IPS-18a (cell line): ENCODE measurements around the gene PRR5.
"Not testable (repeated sequence)": the region's sequence is repeated elsewhere in the genome, so short reads cannot be mapped to it uniquely, and the experiment has no call there.

Experiments
- H3K27ac ChIP-seq: one replicate; pipeline ENCODE4 v1.5.1; 2013; ENCODE audit warnings: low read length
- H3K27me3 ChIP-seq: one replicate; pipeline ENCODE4 v1.6.1; 2013; ENCODE audit warnings: mild to moderate bottlenecking, low read length; ENCODE audit not compliant: control insufficient read depth, insufficient read depth
- H3K36me3 ChIP-seq: one replicate; pipeline ENCODE4 v1.6.1; 2013; ENCODE audit warnings: low read depth, low read length; ENCODE audit not compliant: control insufficient read depth
- H3K4me1 ChIP-seq: one replicate; pipeline ENCODE4 v1.6.1; 2013; ENCODE audit warnings: low read depth, low read length; ENCODE audit not compliant: control insufficient read depth
- H3K4me3 ChIP-seq: one replicate; pipeline ENCODE4 v1.5.1; 2013; ENCODE audit warnings: low read length
- H3K9ac ChIP-seq: one replicate; pipeline ENCODE4 v1.6.1; 2013; ENCODE audit warnings: mild to moderate bottlenecking, low read length, moderate library complexity
- H3K9me3 ChIP-seq: one replicate; pipeline ENCODE4 v1.6.1; 2013; ENCODE audit warnings: low read depth, low read length; ENCODE audit not compliant: control insufficient read depth

The PRR5 gene

GRCh38 chr22:44733426-44734106 is 31.6 kb downstream of the PRR5 start:
- Histone ChIP-seq H3K27me3 (no peaks in the 10 kb centered on the region), H3K36me3 (no peaks in the 10 kb centered on the region), H3K9me3 (no peaks in the 10 kb centered on the region), H3K4me3 (no peak overlapping the region), H3K27ac (no peak overlapping the region), H3K9ac (no peak overlapping the region), H3K4me1 (peaks cover 11% of the 10 kb centered on the region)

GRCh38 chr22:44734278-44734677 is 32.3 kb downstream of the PRR5 start:
- H3K27ac ChIP-seq = no peak overlapping the region
- H3K36me3 ChIP-seq = no peaks in the 10 kb centered on the region
- H3K4me1 ChIP-seq = peaks cover 11% of the 10 kb centered on the region
- H3K4me3 ChIP-seq = no peak overlapping the region
- no peaks in the 10 kb centered on the region for H3K27me3 ChIP-seq
- H3K9me3 ChIP-seq = no peaks in the 10 kb centered on the region
- H3K9ac ChIP-seq = no peak overlapping the region

- Histone ChIP-seq H3K27me3 (no peaks in the 10 kb centered on the region), H3K9ac (no peak overlapping the region), H3K27ac (no peak overlapping the region), H3K36me3 (no peaks in the 10 kb centered on the region), H3K4me3 (no peak overlapping the region), H3K9me3 (no peaks in the 10 kb centered on the region), H3K4me1 (peaks cover 11% of the 10 kb centered on the region)
Measured at GRCh38 chr22:44734801-44735517, 33.0 kb downstream of the PRR5 start.

- Histone ChIP-seq H3K4me3 (no peak overlapping the region), H3K9ac (no peak overlapping the region), H3K36me3 (no peaks in the 10 kb centered on the region), H3K27me3 (no peaks in the 10 kb centered on the region), H3K4me1 (peaks cover 11% of the 10 kb centered on the region), H3K9me3 (no peaks in the 10 kb centered on the region), H3K27ac (no peak overlapping the region)
Measured at GRCh38 chr22:44735518-44736428, 33.8 kb downstream of the PRR5 start.

GRCh38 chr22:44736581-44737405 is 34.8 kb downstream of the PRR5 start:
- no peak overlapping the region for H3K4me3 ChIP-seq
- no peak overlapping the region for H3K27ac ChIP-seq
- H3K36me3 ChIP-seq = no peaks in the 10 kb centered on the region
- H3K4me1 ChIP-seq = peaks cover 11% of the 10 kb centered on the region
- H3K9me3 ChIP-seq = no peaks in the 10 kb centered on the region
- no peaks in the 10 kb centered on the region for H3K27me3 ChIP-seq
- no peak overlapping the region for H3K9ac ChIP-seq

GRCh38 chr22:44737406-44738346 is 35.7 kb downstream of the PRR5 start:
- Histone ChIP-seq H3K27ac (no peak overlapping the region), H3K9me3 (no peaks in the 10 kb centered on the region), H3K4me3 (no peak overlapping the region), H3K4me1 (peaks cover 11% of the 10 kb centered on the region), H3K27me3 (no peaks in the 10 kb centered on the region), H3K9ac (peak overlapping the region; percentile 17), H3K36me3 (no peaks in the 10 kb centered on the region)

- Histone ChIP-seq H3K36me3 (no peaks in the 10 kb centered on the region), H3K27ac (no peak overlapping the region), H3K9me3 (no peaks in the 10 kb centered on the region), H3K4me1 (peaks cover 11% of the 10 kb centered on the region), H3K27me3 (no peaks in the 10 kb centered on the region), H3K4me3 (no peak overlapping the region), H3K9ac (peak overlapping the region; percentile 17)
Measured at GRCh38 chr22:44738347-44738715, 36.3 kb downstream of the PRR5 start.

GRCh38 chr22:44739024-44739423 is 37.0 kb downstream of the PRR5 start:
- H3K4me1 ChIP-seq = peaks cover 11% of the 10 kb centered on the region
- no peak overlapping the region for H3K27ac ChIP-seq
- H3K36me3 ChIP-seq = no peaks in the 10 kb centered on the region
- no peak overlapping the region for H3K9ac ChIP-seq
- no peaks in the 10 kb centered on the region for H3K27me3 ChIP-seq
- H3K9me3 ChIP-seq = no peaks in the 10 kb centered on the region
- H3K4me3 ChIP-seq = no peak overlapping the region

GRCh38 chr22:44739666-44740065 is 37.7 kb downstream of the PRR5 start:
- H3K27me3 ChIP-seq, H3K4me3 ChIP-seq, H3K27ac ChIP-seq, H3K36me3 ChIP-seq, H3K9me3 ChIP-seq, H3K9ac ChIP-seq: not testable (repeated sequence)
- H3K4me1 ChIP-seq = peaks cover 11% of the 10 kb centered on the region

- no peaks in the 10 kb centered on the region for H3K9me3 ChIP-seq
- no peaks in the 10 kb centered on the region for H3K27me3 ChIP-seq
- no peak overlapping the region for H3K27ac ChIP-seq
Measured at GRCh38 chr22:44740307-44740706, 38.3 kb downstream of the PRR5 start.

More at GRCh38 chr22:44740307-44740706, 38.3 kb downstream of the PRR5 start:
- Histone ChIP-seq H3K4me1 (peaks cover 11% of the 10 kb centered on the region), H3K9ac (no peak overlapping the region), H3K36me3 (no peaks in the 10 kb centered on the region), H3K4me3 (no peak overlapping the region)
